ENCODE measurements around the gene SMIM34.
"Not testable (repeated sequence)": the region's sequence is repeated elsewhere in the genome, so short reads cannot be mapped to it uniquely, and the experiment has no call there.

SMIM34 gene
- total RNA-seq, result 0 reads per million in 17 experiments

GRCh38 chr21:34423805-34424204, at the start of gene SMIM34:
SMIM34 (minus strand) TSS chr21:34423951; CDS start chr21:34423839, 112 bp downstream.
- not testable (repeated sequence) for DNase-seq

GRCh38 chr21:34467333-34467732, 43.6 kb upstream of the SMIM34 start:
- DNase-seq, result not testable (repeated sequence)

GRCh38 chr21:34459426-34459825, 35.7 kb upstream of the SMIM34 start:
- not testable (repeated sequence) for DNase-seq

GRCh38 chr21:34458266-34458665, 34.5 kb upstream of the SMIM34 start:
- not testable (repeated sequence) for DNase-seq

GRCh38 chr21:34456180-34456579, 32.4 kb upstream of the SMIM34 start:
- DNase-seq, result not testable (repeated sequence)

GRCh38 chr21:34455628-34456027, 31.9 kb upstream of the SMIM34 start:
- DNase-seq, result not testable (repeated sequence)

GRCh38 chr21:34447018-34447417, 23.3 kb upstream of the SMIM34 start:
- not testable (repeated sequence) for DNase-seq

- not testable (repeated sequence) for DNase-seq
Observed at GRCh38 chr21:34443486-34443885, 19.7 kb upstream of the SMIM34 start.

- DNase-seq, result not testable (repeated sequence)
Observed at GRCh38 chr21:34429710-34430109, 6.0 kb upstream of the SMIM34 start.

- DNase-seq, result not testable (repeated sequence)
Observed at GRCh38 chr21:34428441-34428840, 4.7 kb upstream of the SMIM34 start.

- not testable (repeated sequence) for DNase-seq
Observed at GRCh38 chr21:34427339-34427738, 3.6 kb upstream of the SMIM34 start.

GRCh38 chr21:34417448-34418077, 6.2 kb downstream of the SMIM34 start:
- DNase-seq, result not testable (repeated sequence)

GRCh38 chr21:34407294-34407693, 16.5 kb downstream of the SMIM34 start:
- DNase-seq, result not testable (repeated sequence)

GRCh38 chr21:34406676-34407075, 17.1 kb downstream of the SMIM34 start:
- DNase-seq, result not testable (repeated sequence)

GRCh38 chr21:34406102-34406501, 17.6 kb downstream of the SMIM34 start:
- not testable (repeated sequence) for DNase-seq

GRCh38 chr21:34405686-34406085, 18.1 kb downstream of the SMIM34 start:
- DNase-seq, result not testable (repeated sequence)

GRCh38 chr21:34404742-34405141, 19.0 kb downstream of the SMIM34 start:
- not testable (repeated sequence) for DNase-seq

GRCh38 chr21:34400522-34400921, 23.2 kb downstream of the SMIM34 start:
- DNase-seq, result not testable (repeated sequence)

GRCh38 chr21:34383724-34384415, 39.9 kb downstream of the SMIM34 start:
- DNase-seq, result not testable (repeated sequence)

- not testable (repeated sequence) for DNase-seq
Observed at GRCh38 chr21:34383138-34383537, 40.6 kb downstream of the SMIM34 start.

- not testable (repeated sequence) for DNase-seq
Observed at GRCh38 chr21:34375619-34375972, 48.2 kb downstream of the SMIM34 start.

GRCh38 chr21:34374940-34375618, 48.7 kb downstream of the SMIM34 start, which contains the start of gene SMIM11:
SMIM11 (plus strand) TSS chr21:34375507; CDS start chr21:34379505, 3,998 bp downstream.
- not testable (repeated sequence) for DNase-seq

GRCh38 chr21:34374462-34374861, 49.3 kb downstream of the SMIM34 start:
- not testable (repeated sequence) for DNase-seq
